ENCODE results near the gene SQOR.

DNA sequence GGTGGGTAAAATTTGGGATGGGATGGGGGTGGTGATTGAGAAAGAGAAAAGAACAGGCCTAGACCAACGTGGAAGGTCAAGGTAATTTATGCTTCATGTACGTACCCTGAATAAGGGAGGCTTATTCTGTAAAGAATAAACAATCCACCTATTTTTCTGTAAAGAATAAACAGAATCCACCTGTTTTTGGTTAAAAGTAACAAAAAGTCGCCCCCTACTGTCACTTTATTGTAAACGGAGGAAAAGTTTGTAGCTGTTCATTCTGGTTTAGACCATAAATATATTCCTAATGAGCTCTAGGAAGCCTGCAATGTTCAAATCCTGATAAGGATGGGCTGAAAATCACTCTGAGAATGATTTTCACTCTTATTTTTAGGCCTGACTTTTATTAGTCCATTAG is 23.5 kb upstream of the SQOR start:
- TF ChIP-seq, protein P1, sequence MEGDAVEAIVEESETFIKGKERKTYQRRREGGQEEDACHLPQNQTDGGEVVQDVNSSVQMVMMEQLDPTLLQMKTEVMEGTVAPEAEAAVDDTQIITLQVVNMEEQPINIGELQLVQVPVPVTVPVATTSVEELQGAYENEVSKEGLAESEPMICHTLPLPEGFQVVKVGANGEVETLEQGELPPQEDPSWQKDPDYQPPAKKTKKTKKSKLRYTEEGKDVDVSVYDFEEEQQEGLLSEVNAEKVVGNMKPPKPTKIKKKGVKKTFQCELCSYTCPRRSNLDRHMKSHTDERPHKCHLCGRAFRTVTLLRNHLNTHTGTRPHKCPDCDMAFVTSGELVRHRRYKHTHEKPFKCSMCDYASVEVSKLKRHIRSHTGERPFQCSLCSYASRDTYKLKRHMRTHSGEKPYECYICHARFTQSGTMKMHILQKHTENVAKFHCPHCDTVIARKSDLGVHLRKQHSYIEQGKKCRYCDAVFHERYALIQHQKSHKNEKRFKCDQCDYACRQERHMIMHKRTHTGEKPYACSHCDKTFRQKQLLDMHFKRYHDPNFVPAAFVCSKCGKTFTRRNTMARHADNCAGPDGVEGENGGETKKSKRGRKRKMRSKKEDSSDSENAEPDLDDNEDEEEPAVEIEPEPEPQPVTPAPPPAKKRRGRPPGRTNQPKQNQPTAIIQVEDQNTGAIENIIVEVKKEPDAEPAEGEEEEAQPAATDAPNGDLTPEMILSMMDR (conservative IDR thresholded peaks at IDR 0.05) = peak; percentile 70
- no peak for TF ChIP-seq ZFX (IDR thresholded peaks at IDR 0.05)
